ENCODE data around the gene FSCN2.

FSCN2 gene

GRCh38 chr17:81519284-81520020 is 8.7 kb upstream of the FSCN2 start:
- ATAC-seq: no peak
- TF ChIP-seq GLIS3 (CRISPR knock-in tag; IDR thresholded peaks at IDR 0.05) (no peak), TSHZ2 (CRISPR knock-in tag; IDR thresholded peaks at IDR 0.05) (no peak), PPARA (CRISPR knock-in tag; IDR thresholded peaks at IDR 0.05; ENCODE audit: borderline replicate concordance) (no peak), ESRRG (CRISPR knock-in tag; IDR thresholded peaks at IDR 0.05) (no peak), CREB5 (CRISPR knock-in tag; IDR thresholded peaks at IDR 0.05; ENCODE audit: low read depth) (no peak), ZFP30 (CRISPR knock-in tag; IDR thresholded peaks at IDR 0.05) (no peak), OSR1 (CRISPR knock-in tag; IDR thresholded peaks at IDR 0.05) (no peak), ZNF70 (CRISPR knock-in tag; IDR thresholded peaks at IDR 0.05) (no peak)

- no peak for ATAC-seq
- TF ChIP-seq TCF4 (CRISPR knock-in tag; IDR thresholded peaks at IDR 0.05; ENCODE audit: borderline replicate concordance): no peak
These were observed 7.9 kb upstream of the FSCN2 start for GRCh38 chr17:81520021-81520901.

- no peak for TF ChIP-seq POU6F1 (CRISPR knock-in tag; IDR thresholded peaks at IDR 0.05; ENCODE audit: borderline replicate concordance, low read depth)
- TF ChIP-seq TSHZ2 (CRISPR knock-in tag; IDR thresholded peaks at IDR 0.05): no peak
- no peak for TF ChIP-seq ESRRG (CRISPR knock-in tag; IDR thresholded peaks at IDR 0.05)
- TF ChIP-seq RARB (CRISPR knock-in tag; IDR thresholded peaks at IDR 0.05): no peak
- TF ChIP-seq TCF4 (CRISPR knock-in tag; IDR thresholded peaks at IDR 0.05; ENCODE audit: borderline replicate concordance): no peak
- no peak for TF ChIP-seq GLIS3 (CRISPR knock-in tag; IDR thresholded peaks at IDR 0.05)
- TF ChIP-seq OSR1 (CRISPR knock-in tag; IDR thresholded peaks at IDR 0.05): no peak
- TF ChIP-seq ISL1 (CRISPR knock-in tag; IDR thresholded peaks at IDR 0.05): no peak
- TF ChIP-seq SNAI2 (CRISPR knock-in tag; IDR thresholded peaks at IDR 0.05): no peak
- TF ChIP-seq CSRNP3 (CRISPR knock-in tag; IDR thresholded peaks at IDR 0.05): no peak
- no peak for TF ChIP-seq PATZ1 (CRISPR knock-in tag; IDR thresholded peaks at IDR 0.05; ENCODE audit: borderline replicate concordance)
- no peak for TF ChIP-seq ZFP3 (CRISPR knock-in tag; IDR thresholded peaks at IDR 0.05)
- no peak for ATAC-seq
These were observed 5.4 kb upstream of the FSCN2 start for GRCh38 chr17:81522491-81523401.
